IPS-20b (cell line): Measurements from ENCODE around the gene DUSP23.

Experiments
- H3K27ac ChIP-seq: one replicate; pipeline ENCODE4 v1.5.1; 2013; ENCODE audit warnings: low read length
- H3K27me3 ChIP-seq: 2 replicates; pipeline ENCODE4 v1.6.1; 2013; ENCODE audit warnings: mild to moderate bottlenecking, low read length, inconsistent platforms; ENCODE audit not compliant: insufficient read depth
- H3K36me3 ChIP-seq: 2 replicates; pipeline ENCODE4 v1.6.1; 2013; ENCODE audit warnings: low read depth, mild to moderate bottlenecking, inconsistent platforms, low read length, moderate library complexity; ENCODE audit not compliant: insufficient read depth
- H3K4me1 ChIP-seq: 2 replicates; pipeline ENCODE4 v1.6.1; 2013; ENCODE audit warnings: mild to moderate bottlenecking, control low read depth, inconsistent platforms, low read length, moderate library complexity; ENCODE audit not compliant: insufficient read depth
- H3K4me3 ChIP-seq: 2 replicates; pipeline ENCODE4 v1.5.1; 2013; ENCODE audit warnings: mild to moderate bottlenecking, low read length, inconsistent platforms
- H3K9ac ChIP-seq: 2 replicates; pipeline ENCODE4 v1.6.1; 2013; ENCODE audit warnings: low read depth, mild to moderate bottlenecking, inconsistent platforms, low read length, moderate library complexity
- H3K9me3 ChIP-seq: 2 replicates; pipeline ENCODE4 v1.6.1; 2013; ENCODE audit warnings: mild to moderate bottlenecking, low read depth, low read length, inconsistent platforms; ENCODE audit not compliant: insufficient read depth

DUSP23 gene

DNA sequence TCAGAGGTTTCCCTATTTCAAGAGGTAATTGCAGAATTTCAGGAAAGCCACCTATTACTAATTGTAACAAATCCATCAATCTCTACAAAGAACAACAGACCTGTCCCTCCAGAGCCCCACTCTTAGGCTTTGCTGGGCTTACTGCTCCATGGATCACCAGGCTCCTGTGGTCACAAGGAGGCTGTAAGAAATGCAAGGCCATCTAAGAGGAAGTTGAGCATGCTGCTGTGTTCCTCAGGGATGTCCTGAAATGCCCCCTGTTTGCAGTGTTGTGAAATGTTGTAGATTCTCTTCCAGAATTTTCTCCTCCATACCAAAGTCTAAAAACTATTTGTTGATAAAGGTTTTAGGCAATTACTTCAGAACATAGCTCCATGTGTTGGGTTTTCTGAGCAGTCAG lies 24.4 kb upstream of the DUSP23 start:
- no peak overlapping the region for H3K27ac ChIP-seq
- H3K4me1 ChIP-seq, result no peaks in the 10 kb centered on the region
- H3K36me3 ChIP-seq, result no peaks in the 10 kb centered on the region
- no peaks in the 10 kb centered on the region for H3K9me3 ChIP-seq
- H3K27me3 ChIP-seq, result no peaks in the 10 kb centered on the region
- no peak overlapping the region for H3K9ac ChIP-seq
- H3K4me3 ChIP-seq, result no peak overlapping the region

DNA sequence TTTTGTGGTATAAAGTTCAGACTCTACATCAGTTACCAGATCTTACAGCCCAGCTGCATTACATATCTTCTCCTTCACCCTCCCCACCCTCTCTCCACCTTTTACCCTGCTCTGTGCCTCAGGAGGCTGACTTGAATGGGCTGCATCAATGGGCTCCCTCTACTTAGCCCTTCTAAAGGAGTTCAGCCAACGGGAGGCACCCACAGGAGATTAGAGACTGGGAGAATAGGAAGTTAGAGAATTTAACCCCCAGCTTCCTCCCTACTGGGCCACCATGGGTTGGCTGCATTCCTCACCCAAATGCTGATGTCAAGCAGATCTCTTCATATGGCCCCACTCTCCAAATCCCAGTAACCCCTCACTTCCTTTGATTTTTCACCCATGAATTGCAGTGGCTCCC lies 17.1 kb upstream of the DUSP23 start:
- H3K27ac ChIP-seq, result no peak overlapping the region
- no peak overlapping the region for H3K4me3 ChIP-seq
- H3K9ac ChIP-seq, result no peak overlapping the region
- H3K9me3 ChIP-seq, result no peaks in the 10 kb centered on the region
- no peaks in the 10 kb centered on the region for H3K4me1 ChIP-seq
- H3K36me3 ChIP-seq, result no peaks in the 10 kb centered on the region
- no peaks in the 10 kb centered on the region for H3K27me3 ChIP-seq

DNA sequence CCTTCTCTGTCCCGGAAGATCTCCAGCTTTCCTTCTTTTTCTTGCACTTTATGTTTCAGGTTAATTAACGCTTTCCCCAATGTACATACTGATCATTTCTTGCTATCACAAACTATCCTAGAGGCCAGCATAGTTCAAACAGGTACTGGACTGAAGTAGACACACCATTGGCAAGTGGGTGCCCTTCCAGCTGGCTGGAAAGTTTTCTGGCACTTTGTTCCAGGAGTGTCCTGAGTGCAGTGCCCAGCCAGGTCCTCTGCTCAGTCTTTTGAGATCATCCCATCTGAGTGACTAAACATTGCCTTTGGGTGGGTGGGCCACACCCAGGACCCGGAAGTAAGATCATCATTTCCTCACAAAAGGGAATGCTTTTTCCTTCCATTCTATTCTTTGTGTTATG lies 15.0 kb upstream of the DUSP23 start:
- Histone ChIP-seq H3K4me1 (no peaks in the 10 kb centered on the region), H3K9ac (no peak overlapping the region), H3K27me3 (no peaks in the 10 kb centered on the region), H3K9me3 (no peaks in the 10 kb centered on the region), H3K4me3 (no peak overlapping the region), H3K36me3 (no peaks in the 10 kb centered on the region), H3K27ac (no peak overlapping the region)

DNA sequence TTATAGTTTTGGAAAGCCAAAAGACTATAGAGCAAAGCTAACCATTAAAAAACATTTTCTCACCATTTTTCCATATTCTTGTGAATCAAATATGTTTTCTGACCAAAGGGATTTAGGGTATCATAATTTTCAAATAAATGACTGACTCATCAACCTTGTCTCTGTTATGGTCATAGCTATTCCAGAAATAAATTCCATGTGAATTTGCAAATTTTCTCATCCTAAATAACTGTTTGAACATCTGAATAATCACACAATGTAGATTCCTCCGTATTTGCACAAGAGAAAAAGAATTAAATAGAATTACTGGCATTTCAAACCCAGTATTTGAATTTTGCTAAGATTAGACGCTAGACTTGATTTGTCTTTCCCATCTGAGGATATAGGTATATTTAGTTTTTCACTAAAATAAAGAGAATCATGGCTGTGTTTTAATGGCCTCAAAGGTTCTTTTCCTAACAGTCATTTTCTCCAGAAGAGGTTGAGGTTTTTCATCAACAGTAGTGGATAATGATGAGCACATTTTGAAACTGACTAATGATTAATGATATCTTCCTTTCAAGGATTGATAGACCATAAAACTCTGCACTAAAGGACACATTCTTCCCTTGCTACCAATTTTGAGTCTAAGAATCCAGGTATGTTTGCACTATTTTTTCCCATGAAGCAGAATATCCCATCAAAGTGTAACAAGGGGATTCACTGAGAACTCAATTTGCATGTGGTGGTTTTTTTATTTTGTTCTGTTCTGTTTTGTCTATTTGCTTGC lies 9.5 kb upstream of the DUSP23 start:
- no peaks in the 10 kb centered on the region for H3K9me3 ChIP-seq
- no peaks in the 10 kb centered on the region for H3K27me3 ChIP-seq
- no peaks in the 10 kb centered on the region for H3K4me1 ChIP-seq
- H3K27ac ChIP-seq, result no peak overlapping the region
- no peak overlapping the region for H3K9ac ChIP-seq
- H3K4me3 ChIP-seq, result no peak overlapping the region
- H3K36me3 ChIP-seq, result no peaks in the 10 kb centered on the region

DNA sequence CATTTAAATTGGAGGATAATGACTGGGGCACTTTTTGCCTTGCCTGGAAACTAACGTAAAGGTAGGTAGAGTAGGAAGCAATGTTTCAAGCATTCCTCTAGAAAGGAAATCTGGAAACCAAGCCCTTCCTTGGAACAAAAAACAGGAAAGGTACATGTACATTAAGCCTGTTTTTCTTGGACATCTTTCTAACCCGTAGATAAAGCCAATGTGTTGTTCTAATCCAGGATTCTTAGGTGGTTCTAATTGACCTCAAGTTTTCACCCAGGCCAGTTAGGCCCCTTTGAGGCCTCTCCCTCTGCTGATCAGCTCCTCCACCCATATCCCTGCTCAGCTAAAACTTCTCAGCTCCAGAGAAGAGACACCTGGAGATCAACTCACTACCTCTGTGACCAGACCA lies 6.3 kb upstream of the DUSP23 start:
- Histone ChIP-seq H3K9ac (no peak overlapping the region), H3K4me3 (no peak overlapping the region), H3K27ac (no peak overlapping the region)

DNA sequence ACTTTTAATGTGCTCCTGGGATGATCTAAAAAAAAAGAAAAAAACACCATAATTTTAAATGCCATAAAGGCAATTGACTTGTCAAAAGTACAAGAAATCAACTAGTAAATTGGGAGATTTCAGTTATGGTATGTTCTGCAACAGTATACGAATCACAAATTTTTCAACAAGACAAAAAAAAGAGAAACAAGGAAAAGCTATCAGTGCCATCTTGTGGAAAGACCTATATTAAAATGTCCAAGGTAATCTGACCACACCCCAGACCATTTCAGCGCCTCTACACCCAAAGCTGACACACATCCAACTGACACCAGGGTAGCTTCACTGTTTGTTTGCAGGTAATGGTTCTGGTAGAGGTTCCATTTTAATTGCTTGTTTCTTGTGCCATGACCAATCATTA lies 5.0 kb upstream of the DUSP23 start:
- H3K36me3 ChIP-seq, result no peaks in the 10 kb centered on the region
- H3K27me3 ChIP-seq, result no peaks in the 10 kb centered on the region
- H3K9ac ChIP-seq, result no peak overlapping the region
- no peaks in the 10 kb centered on the region for H3K9me3 ChIP-seq
- no peak overlapping the region for H3K27ac ChIP-seq
- no peak overlapping the region for H3K4me3 ChIP-seq
- H3K4me1 ChIP-seq, result no peaks in the 10 kb centered on the region

More for the DNA sequence above, 6.3 kb upstream of the DUSP23 start:
- Histone ChIP-seq H3K36me3 (no peaks in the 10 kb centered on the region), H3K27me3 (no peaks in the 10 kb centered on the region), H3K4me1 (no peaks in the 10 kb centered on the region), H3K9me3 (no peaks in the 10 kb centered on the region)

DNA sequence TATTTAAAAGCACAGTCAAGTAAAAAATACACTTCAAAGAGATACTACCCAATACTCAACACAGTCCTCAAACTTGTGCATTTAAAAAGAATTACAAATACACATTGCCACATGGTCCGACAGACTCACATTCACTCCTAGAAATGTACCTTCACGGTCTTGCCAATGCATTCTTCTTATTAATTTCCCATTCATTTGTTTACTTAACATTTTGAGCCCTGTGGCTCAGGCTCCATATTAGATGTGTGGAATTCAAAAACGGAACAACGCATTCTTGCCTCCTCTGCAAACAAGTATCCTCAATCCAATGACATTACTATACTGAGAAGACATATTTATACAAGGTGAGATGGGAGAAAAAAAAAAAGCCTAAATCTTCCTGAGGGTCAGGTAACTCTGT lies 2.5 kb upstream of the DUSP23 start:
- no peak overlapping the region for H3K9ac ChIP-seq
- no peaks in the 10 kb centered on the region for H3K36me3 ChIP-seq
- H3K4me1 ChIP-seq, result no peaks in the 10 kb centered on the region
- no peak overlapping the region for H3K27ac ChIP-seq
- no peak overlapping the region for H3K4me3 ChIP-seq
- H3K9me3 ChIP-seq, result no peaks in the 10 kb centered on the region
- peaks cover 4% of the 10 kb centered on the region; the same call in 1 of the 2 replicates for H3K27me3 ChIP-seq

DNA sequence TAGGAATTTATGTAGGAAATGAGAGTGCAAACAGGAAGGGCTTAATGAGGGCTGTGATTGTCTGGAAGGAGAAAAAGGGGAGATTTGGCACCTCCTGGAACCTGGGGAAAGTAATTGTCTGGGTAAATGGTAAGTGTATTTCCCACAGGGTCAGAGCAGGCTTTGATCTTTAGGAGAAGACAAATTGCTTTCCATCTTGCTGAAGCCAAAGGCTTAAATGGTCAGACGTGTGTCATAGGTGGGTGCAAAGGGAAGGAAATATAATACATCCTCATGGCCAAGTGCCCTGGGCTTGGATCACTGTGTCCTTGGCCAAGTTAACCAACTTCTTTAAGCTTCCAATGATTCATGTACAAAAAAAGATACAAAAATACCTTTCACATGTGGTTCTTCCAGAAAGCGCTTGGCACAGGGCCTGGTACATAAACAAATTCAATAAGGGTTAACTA lies 1.3 kb upstream of the DUSP23 start:
- Histone ChIP-seq H3K4me3 (no peak overlapping the region), H3K4me1 (0 out of 2 replicates have a peak, but pooled peaks cover 4% of the 10 kb centered on the region), H3K27me3 (peaks cover 4% of the 10 kb centered on the region; the same call in 1 of the 2 replicates), H3K9ac (no peak overlapping the region), H3K36me3 (no peaks in the 10 kb centered on the region), H3K9me3 (no peaks in the 10 kb centered on the region), H3K27ac (no peak overlapping the region)

DNA sequence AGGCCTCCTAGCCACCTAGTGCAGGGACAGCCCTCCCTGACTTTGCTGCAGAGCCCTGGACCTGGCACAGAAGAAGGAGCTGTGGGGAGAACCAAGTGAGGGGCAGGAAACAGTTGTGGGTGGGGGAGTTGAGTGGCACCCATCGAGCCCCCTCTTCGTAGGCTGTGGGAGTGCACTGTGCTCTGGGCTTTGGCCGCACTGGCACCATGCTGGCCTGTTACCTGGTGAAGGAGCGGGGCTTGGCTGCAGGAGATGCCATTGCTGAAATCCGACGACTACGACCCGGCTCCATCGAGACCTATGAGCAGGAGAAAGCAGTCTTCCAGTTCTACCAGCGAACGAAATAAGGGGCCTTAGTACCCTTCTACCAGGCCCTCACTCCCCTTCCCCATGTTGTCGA lies 1.2 kb downstream of the DUSP23 start:
- no peak overlapping the region for H3K9ac ChIP-seq
- no peaks in the 10 kb centered on the region for H3K36me3 ChIP-seq
- peak overlapping the region; percentile 69; the same call in 1 of the 2 replicates for H3K4me3 ChIP-seq
- no peaks in the 10 kb centered on the region for H3K9me3 ChIP-seq
- H3K27ac ChIP-seq, result no peak overlapping the region
- H3K27me3 ChIP-seq, result peaks cover 4% of the 10 kb centered on the region; the same call in 1 of the 2 replicates
- 0 out of 2 replicates have a peak, but pooled peaks cover 4% of the 10 kb centered on the region for H3K4me1 ChIP-seq

DNA sequence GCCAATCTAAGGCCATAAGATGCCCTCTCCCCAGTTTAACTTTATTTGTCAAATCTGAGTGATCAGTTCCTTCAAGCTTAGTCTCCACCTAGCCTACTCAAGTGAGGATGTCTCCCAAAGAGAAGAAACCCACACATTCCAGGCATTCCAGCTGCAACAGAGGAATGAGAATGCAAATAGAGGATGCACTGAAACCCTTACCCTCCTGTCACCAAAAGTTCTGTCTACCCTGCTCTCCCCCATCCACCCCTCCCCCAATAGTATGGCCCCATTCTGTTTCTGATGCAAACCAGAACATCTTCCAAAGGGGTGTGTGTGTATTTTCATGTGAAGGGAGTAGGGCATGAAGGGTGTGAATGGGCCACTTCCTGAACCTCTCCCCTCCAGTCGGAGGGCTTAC lies 3.0 kb downstream of the DUSP23 start:
- Histone ChIP-seq H3K9me3 (no peaks in the 10 kb centered on the region), H3K9ac (no peak overlapping the region), H3K4me1 (0 out of 2 replicates have a peak, but pooled peaks cover 4% of the 10 kb centered on the region), H3K36me3 (no peaks in the 10 kb centered on the region), H3K27ac (no peak overlapping the region), H3K4me3 (no peak overlapping the region), H3K27me3 (peaks cover 4% of the 10 kb centered on the region; the same call in 1 of the 2 replicates)

DNA sequence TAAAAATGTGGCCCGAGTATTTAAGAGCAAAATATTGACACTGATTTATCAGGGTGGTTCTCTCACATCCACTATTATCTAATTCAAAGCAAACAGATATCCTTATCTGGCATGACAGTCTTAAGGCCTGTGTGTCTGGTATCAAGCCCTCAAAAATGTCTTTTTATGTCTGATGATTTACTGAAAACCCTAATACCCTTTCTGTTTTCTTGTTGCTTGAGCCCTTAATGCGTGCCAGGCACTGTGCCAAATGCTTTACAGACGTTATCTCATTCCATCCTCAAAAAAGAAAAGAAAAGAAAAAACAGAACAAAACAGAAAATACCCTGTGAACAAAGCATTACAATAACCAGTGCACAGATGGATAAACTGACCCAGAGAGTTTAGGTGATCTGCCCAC lies 5.7 kb downstream of the DUSP23 start:
- H3K9ac ChIP-seq, result no peak overlapping the region
- 0 out of 2 replicates have a peak, but pooled peaks cover 4% of the 10 kb centered on the region for H3K4me1 ChIP-seq
- H3K27ac ChIP-seq, result no peak overlapping the region
- H3K36me3 ChIP-seq, result no peaks in the 10 kb centered on the region
- H3K4me3 ChIP-seq, result no peak overlapping the region
- no peaks in the 10 kb centered on the region for H3K9me3 ChIP-seq
- H3K27me3 ChIP-seq, result peaks cover 4% of the 10 kb centered on the region; the same call in 1 of the 2 replicates

DNA sequence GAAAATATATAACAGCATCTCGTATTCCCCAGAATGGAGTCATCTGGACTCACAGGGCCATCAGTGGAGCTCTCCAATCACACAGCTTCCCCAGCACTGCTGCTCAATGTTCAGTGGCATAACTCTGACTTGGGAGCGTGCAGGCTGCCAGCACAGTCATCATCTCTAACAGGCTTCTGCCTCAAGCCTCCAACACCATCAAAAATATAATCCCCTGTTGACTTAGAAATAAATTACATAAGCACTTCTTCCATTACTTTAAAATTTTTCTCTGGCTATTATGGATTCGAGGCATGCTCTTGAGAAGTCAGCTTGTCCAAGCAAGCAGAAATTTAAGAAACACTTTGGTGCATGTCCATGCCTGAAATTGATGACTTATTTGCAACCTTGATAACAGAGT lies 6.2 kb downstream of the DUSP23 start:
- Histone ChIP-seq H3K9ac (no peak overlapping the region), H3K4me3 (no peak overlapping the region), H3K27ac (no peak overlapping the region), H3K36me3 (no peaks in the 10 kb centered on the region), H3K4me1 (0 out of 2 replicates have a peak, but pooled peaks cover 4% of the 10 kb centered on the region), H3K9me3 (no peaks in the 10 kb centered on the region), H3K27me3 (peaks cover under 1% of the 10 kb centered on the region; the same call in 1 of the 2 replicates)
